H1 (cell line): ENCODE results near the gene CAPN14. TPM values are rescaled to one million over a fixed set of nuclear protein-coding genes. Genes with fewer than 3 reads are reported as not detected.

Source experiments
- CTCF ChIA-PET: fragments of 300-600 bp; sonication (Branson Sonifier 250); formaldehyde crosslinking; loops from one replicate; lab custom pipeline; 2021; ENCODE audit not compliant: partially characterized antibody; lab: Charles Lee
- POLR2A ChIA-PET: fragments of 300-600 bp; sonication (Branson Sonifier 250); formaldehyde crosslinking; loops from one replicate; lab custom pipeline; 2021; ENCODE audit warnings: inconsistent platforms; ENCODE audit not compliant: partially characterized antibody; lab: Charles Lee
- DNase-seq, 2 experiments: peaks; one replicate each; pipeline versions ENCODE4 v3.0.0 to v3.0.0-alpha.2; 2010 to 2022; ENCODE audit warnings: low spot score in 2 of 2, low read depth in 1 of 2, mixed read lengths in 1 of 2
- FAIRE-seq: peaks from 2 replicates; lab custom pipeline; 2011; peaks lifted over from hg19 to GRCh38; lab: Jason Lieb, UNC
- H2AFZ ChIP-seq: 2 replicates; pipeline ENCODE4 v1.8.1; 2012; ENCODE audit warnings: low read length, inconsistent platforms
- H2AK5ac ChIP-seq: 2 replicates; pipeline ENCODE4 v1.6.1; 2013; ENCODE audit warnings: low read depth, low read length
- H2BK120ac ChIP-seq: replicated peaks from 2 replicates; pipeline ENCODE3; 2013; ENCODE audit warnings: low read depth, low read length, inconsistent platforms
- H2BK12ac ChIP-seq: 2 replicates; pipeline ENCODE4 v1.6.1; 2013; ENCODE audit warnings: low read depth, low read length
- H2BK15ac ChIP-seq: 2 replicates; pipeline ENCODE4 v1.6.1; 2013; ENCODE audit warnings: low read length
- H2BK20ac ChIP-seq: 2 replicates; pipeline ENCODE4 v1.6.1; 2013; ENCODE audit warnings: low read length
- H2BK5ac ChIP-seq: 2 replicates; pipeline ENCODE4 v1.6.1; 2013; ENCODE audit warnings: low read depth, low read length
- H3K14ac ChIP-seq: 2 replicates; pipeline ENCODE4 v1.6.1; 2013; ENCODE audit warnings: inconsistent platforms; ENCODE audit not compliant: insufficient read length
- H3K18ac ChIP-seq: 2 replicates; pipeline ENCODE4 v1.6.1; 2013; ENCODE audit warnings: low read length; ENCODE audit errors: extremely low read depth
- H3K23ac ChIP-seq: 2 replicates; pipeline ENCODE4 v1.6.1; 2013; ENCODE audit warnings: inconsistent platforms; ENCODE audit not compliant: insufficient read length
- H3K23me2 ChIP-seq: 2 replicates; pipeline ENCODE4 v1.6.1; 2013; ENCODE audit warnings: low read depth, low read length
- H3K27ac ChIP-seq: 2 replicates; pipeline ENCODE4 v1.6.1; 2011; ENCODE audit warnings: low read depth, low read length, inconsistent platforms
- H3K27me3 ChIP-seq, 4 experiments: replicated peaks in 1 of 4; 1 replicate in 1 of 4; 2 replicates in 3 of 4; pipeline versions ENCODE4 v1.6.1 to v1.8.1; 2011 to 2013; ENCODE audit warnings: low read length in 3 of 4, mild to moderate bottlenecking in 3 of 4, inconsistent platforms in 2 of 4, mixed read lengths in 2 of 4, moderate library complexity in 1 of 4; ENCODE audit not compliant: control insufficient read depth in 3 of 4, insufficient read depth in 3 of 4; ENCODE audit errors: extremely low read depth in 1 of 4
- H3K36me3 ChIP-seq, 4 experiments: 2 replicates each; pipeline versions ENCODE4 v1.6.1 to v1.8.1; 2011 to 2013; ENCODE audit warnings: mild to moderate bottlenecking in 4 of 4, low read length in 3 of 4, moderate library complexity in 2 of 4, control low read depth in 1 of 4, inconsistent platforms in 1 of 4; ENCODE audit not compliant: insufficient read depth in 4 of 4, control insufficient read depth in 2 of 4
- H3K4ac ChIP-seq: replicated peaks from 2 replicates; pipeline ENCODE3; 2013; ENCODE audit warnings: low read length, low read depth, mixed read lengths, inconsistent platforms; ENCODE audit not compliant: insufficient read length
- H3K4me1 ChIP-seq, 4 experiments: replicated peaks in 1 of 4; 1 replicate in 1 of 4; 2 replicates in 3 of 4; pipeline versions ENCODE4 v1.6.1 to v1.8.1; 2011 to 2013; ENCODE audit warnings: low read length in 3 of 4, inconsistent platforms in 2 of 4, mixed read lengths in 1 of 4; ENCODE audit not compliant: insufficient read depth in 4 of 4, control insufficient read depth in 3 of 4
- H3K4me2 ChIP-seq, 2 experiments: 2 replicates each; pipeline versions ENCODE4 v1.6.1 to v1.8.1; 2011 to 2013; ENCODE audit warnings: low read depth in 2 of 2, low read length in 2 of 2, control low read depth in 1 of 2, inconsistent platforms in 1 of 2, mild to moderate bottlenecking in 1 of 2; ENCODE audit not compliant: insufficient read depth in 1 of 2
- H3K4me3 ChIP-seq, 4 experiments: fragments of 200-600, 300-600 bp in 1 of 4; sonication (generic), shearing (Covaris generic), sonication (Bioruptor Twin) in 1 of 4; 2 replicates each; pipeline versions ENCODE4 v1.5.1 to v1.8.1; 2011 to 2016; ENCODE audit warnings: low read length in 4 of 4, low read depth in 3 of 4, control low read depth in 2 of 4, inconsistent platforms in 2 of 4, mild to moderate bottlenecking in 2 of 4, mixed read lengths in 1 of 4, moderate library complexity in 1 of 4; ENCODE audit not compliant: insufficient read depth in 2 of 4; ENCODE audit errors: extremely low read depth in 1 of 4
- H3K56ac ChIP-seq: replicated peaks from 2 replicates; pipeline ENCODE3; 2013; ENCODE audit warnings: low read depth, mild to moderate bottlenecking, mixed read lengths, low read length, inconsistent platforms; ENCODE audit not compliant: insufficient read length
- H3K79me1 ChIP-seq: 2 replicates; pipeline ENCODE4 v1.6.1; 2013; ENCODE audit warnings: low read depth, low read length, control low read depth
- H3K79me2 ChIP-seq, 2 experiments: 2 replicates each; pipeline versions ENCODE4 v1.6.1 to v1.8.1; 2012 to 2013; ENCODE audit warnings: low read length in 2 of 2, mild to moderate bottlenecking in 2 of 2, inconsistent platforms in 1 of 2; ENCODE audit not compliant: insufficient read depth in 2 of 2, control insufficient read depth in 1 of 2
- H3K9ac ChIP-seq, 4 experiments: replicated peaks in 1 of 4; 1 replicate in 1 of 4; 2 replicates in 3 of 4; pipeline versions ENCODE4 v1.6.1 to v1.8.1; 2011 to 2013; ENCODE audit warnings: low read depth in 3 of 4, low read length in 3 of 4, control low read depth in 2 of 4, mild to moderate bottlenecking in 2 of 4, moderate library complexity in 2 of 4, inconsistent platforms in 1 of 4; ENCODE audit errors: extremely low read depth in 1 of 4
- H3K9me3 ChIP-seq, 2 experiments: 2 replicates each; pipeline versions ENCODE4 v1.6.1 to v1.8.1; 2012 to 2013; ENCODE audit warnings: mild to moderate bottlenecking in 2 of 2, moderate library complexity in 2 of 2, control low read depth in 1 of 2, inconsistent platforms in 1 of 2, low read depth in 1 of 2, low read length in 1 of 2, mixed read lengths in 1 of 2; ENCODE audit not compliant: insufficient read depth in 2 of 2
- H4K20me1 ChIP-seq, 2 experiments: replicated peaks in 1 of 2; 2 replicates each; pipeline versions ENCODE3 to v1.8.1; 2011 to 2013; ENCODE audit warnings: inconsistent platforms in 2 of 2, low read length in 2 of 2, mild to moderate bottlenecking in 1 of 2; ENCODE audit not compliant: insufficient read depth in 2 of 2, control insufficient read depth in 1 of 2
- H4K5ac ChIP-seq: 2 replicates; pipeline ENCODE4 v1.6.1; 2013; ENCODE audit warnings: low read length, low read depth, mixed read lengths, inconsistent platforms; ENCODE audit not compliant: insufficient read length
- H4K8ac ChIP-seq: 2 replicates; pipeline ENCODE4 v1.8.0; 2013; ENCODE audit warnings: mild to moderate bottlenecking, moderate library complexity, low read length, inconsistent platforms; ENCODE audit not compliant: insufficient read depth; ENCODE audit errors: extremely low read depth
- H4K91ac ChIP-seq: replicated peaks from 2 replicates; pipeline ENCODE3; 2013; ENCODE audit warnings: low read length, mixed read lengths, inconsistent platforms; ENCODE audit not compliant: insufficient read length
- CEBPB ChIP-seq: IDR thresholded peaks from 2 replicates; pipeline ENCODE4 v1.6.1; 2012; ENCODE audit warnings: low read depth, low read length
- NRF1 ChIP-seq: IDR thresholded peaks from 2 replicates; pipeline ENCODE4 v1.6.1; 2011; ENCODE audit warnings: mild to moderate bottlenecking, low read depth, low read length, improper control_type of control experiment
- TAF7 ChIP-seq: optimal IDR thresholded peaks from 2 replicates; pipeline ENCODE3; 2011; ENCODE audit warnings: low read depth, mild to moderate bottlenecking, inconsistent platforms, low read length, moderate library complexity, borderline replicate concordance
- WGBS, 2 experiments: shearing (Covaris generic) in 1 of 2; methylation state at CpG; one replicate each; pipeline versions ENCODE4 v1.1.6 to v1.1.7; 2013 to 2015; ENCODE audit warnings: low lambda C conversion rate in 2 of 2, mixed read lengths in 2 of 2, inconsistent platforms in 1 of 2, low coverage in 1 of 2, missing lambda C conversion rate in 1 of 2; ENCODE audit not compliant: insufficient replicate concordance in 2 of 2, insufficient coverage in 1 of 2, insufficient read length in 1 of 2; ENCODE audit errors: extremely low coverage in 1 of 2, missing lambda C conversion rate in 1 of 2; 5-methylcytosine and 5-hydroxymethylcytosine counted together
- polyA plus RNA-seq, 7 experiments: library from polyadenylated mRNA; depleted of rRNA in 3 of 7; stranded (reverse) in 5 of 7; unstranded in 2 of 7; fragments of >200 nt in 5 of 7; fragments of 200-250 nt in 2 of 7; gene quantifications; 1 replicate in 5 of 7; 2 replicates in 1 of 7; 4 replicates in 1 of 7; pipeline versions ENCODE4 v1.2.1 to v1.2.3, GENCODE V29; 2011 to 2013; ENCODE audit warnings: missing spikeins in 2 of 7, mixed read lengths in 2 of 7
- total RNA-seq: library from RNA; stranded (reverse); fragmentation: NEBNext Ultra II Directional; extraction: Animal tissue kit (Norgen Biotek cat#: 25700); gene quantifications from 2 replicates; pipeline ENCODE4 v1.2.1, GENCODE V29; 2021
- TF ChIP-seq, protein P1 (sequence below), 3 experiments: IDR thresholded peaks; 1 replicate in 2 of 3; 2 replicates in 1 of 3; pipeline versions ENCODE4 v1.5.1 to v1.6.1; 2011; ENCODE audit warnings: low read length in 3 of 3, mild to moderate bottlenecking in 3 of 3, inconsistent platforms in 2 of 3, low read depth in 1 of 3, moderate library complexity in 1 of 3; ENCODE audit not compliant: insufficient read depth in 1 of 3; ENCODE audit errors: control extremely low read depth in 1 of 3

CAPN14 gene
- total and polyA plus RNA-seq, 2 of the 8 experiments (the other 6 are each of a cell fraction or from before 2014, with no cell fraction given) = 0.07 TPM; not detected in 1

DNA sequence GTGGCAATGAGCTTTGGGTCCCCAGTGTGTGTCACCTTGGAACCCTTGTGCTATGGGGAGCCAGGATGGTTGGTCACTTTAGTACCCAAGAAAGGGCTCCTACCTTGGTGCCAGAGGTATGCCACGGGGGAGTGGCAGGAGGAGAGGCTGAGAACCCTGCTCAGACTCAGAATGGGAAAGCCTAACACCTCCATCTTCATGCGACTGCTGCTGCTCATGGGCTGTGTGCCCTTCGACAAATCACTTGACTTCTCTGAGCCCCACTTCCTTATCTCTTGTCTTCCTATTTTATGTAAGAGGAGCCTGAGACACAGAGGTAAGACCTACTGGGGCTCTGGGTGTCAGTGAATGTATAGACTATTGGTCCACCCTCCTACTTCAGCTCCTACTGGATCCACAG is 41.8 kb upstream of the CAPN14 start:
- Histone ChIP-seq H3K4me3 (no peak overlapping the region), H3K27me3 (no peaks in the 10 kb centered on the region), H4K91ac (no peak overlapping the region), H2BK15ac (no peak overlapping the region), H2BK20ac (no peak overlapping the region), H2BK120ac (no peak overlapping the region), H2BK12ac (no peak overlapping the region), H4K20me1 (no peaks in the 10 kb centered on the region), H3K27ac (no peak overlapping the region), H2AK5ac (no peak overlapping the region), H3K14ac (no peak overlapping the region), H4K8ac (no peak overlapping the region), H3K4me1 (peaks cover 0 to 8% (median 2%) of the 10 kb centered on the region in 4 experiments; a peak in 3 of 7 replicates), H3K79me1 (no peaks in the 10 kb centered on the region; the same call in none of the 2 replicates), H3K4ac (no peak overlapping the region), H3K18ac (no peak overlapping the region), H3K9me3 (no peaks in the 10 kb centered on the region), H4K5ac (no peak overlapping the region), H3K56ac (no peak overlapping the region), H2AFZ (no peak overlapping the region), H3K36me3 (no peaks in the 10 kb centered on the region; a peak in 1 of 8 replicates), H3K4me2 (no peak overlapping the region), H3K79me2 (no peaks in the 10 kb centered on the region), H2BK5ac (no peak overlapping the region), H3K23ac (no peak overlapping the region), H3K23me2 (no peaks in the 10 kb centered on the region), H3K9ac (no peak overlapping the region)
- POLR2A ChIA-PET = no interaction called here
- TF ChIP-seq CEBPB (no peak), NRF1 (no peak), TAF7 (no peak)
- TF ChIP-seq, protein P1, sequence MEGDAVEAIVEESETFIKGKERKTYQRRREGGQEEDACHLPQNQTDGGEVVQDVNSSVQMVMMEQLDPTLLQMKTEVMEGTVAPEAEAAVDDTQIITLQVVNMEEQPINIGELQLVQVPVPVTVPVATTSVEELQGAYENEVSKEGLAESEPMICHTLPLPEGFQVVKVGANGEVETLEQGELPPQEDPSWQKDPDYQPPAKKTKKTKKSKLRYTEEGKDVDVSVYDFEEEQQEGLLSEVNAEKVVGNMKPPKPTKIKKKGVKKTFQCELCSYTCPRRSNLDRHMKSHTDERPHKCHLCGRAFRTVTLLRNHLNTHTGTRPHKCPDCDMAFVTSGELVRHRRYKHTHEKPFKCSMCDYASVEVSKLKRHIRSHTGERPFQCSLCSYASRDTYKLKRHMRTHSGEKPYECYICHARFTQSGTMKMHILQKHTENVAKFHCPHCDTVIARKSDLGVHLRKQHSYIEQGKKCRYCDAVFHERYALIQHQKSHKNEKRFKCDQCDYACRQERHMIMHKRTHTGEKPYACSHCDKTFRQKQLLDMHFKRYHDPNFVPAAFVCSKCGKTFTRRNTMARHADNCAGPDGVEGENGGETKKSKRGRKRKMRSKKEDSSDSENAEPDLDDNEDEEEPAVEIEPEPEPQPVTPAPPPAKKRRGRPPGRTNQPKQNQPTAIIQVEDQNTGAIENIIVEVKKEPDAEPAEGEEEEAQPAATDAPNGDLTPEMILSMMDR (IDR thresholded peaks at IDR 0.05; ENCODE audit: control extremely low read depth in 1 of 3, insufficient read depth in 1 of 3, low read depth in 1 of 3, low read length in 3 of 3) = no peak
- CTCF ChIA-PET = interaction anchor here (1.3 to 2.7 kb wide), 4 partner anchors 10 to 398 kb away, joined by 3 to 15 read pairs (median 6); no protein-coding TSS in a partner anchor
- WGBS, 2 experiments = 93% methylated on average over 3 of the region's 3 CpGs; no CpG with 5 or more reads in 1 of the 2 experiments
- DNase-seq = no peak
- FAIRE-seq = no peak
